ENCODE measurements around the gene NACC1.

The NACC1 gene

GRCh38 chr19:13115936-13116281, 2.2 kb upstream of the NACC1 start:
- peak overlapping the region; percentile 98 for H3K4me3 ChIP-seq (ENCODE audit: control insufficient read depth, low read depth, low read length)
- DNase-seq (ENCODE audit: low read depth) = peak; percentile 27
- no peak for TF ChIP-seq CTCF (conservative IDR thresholded peaks at IDR 0.05; ENCODE audit: control insufficient read depth, insufficient read depth, low read depth, low read length)

- peak; percentile 92 for DNase-seq (ENCODE audit: low read depth)
- peak within 1 kb of the TSS; percentile 98 for H3K4me3 ChIP-seq (ENCODE audit: control insufficient read depth, low read depth, low read length)
Measured at GRCh38 chr19:13116282-13117175, 1.5 kb upstream of the NACC1 start, which contains the start of gene TRMT1. TRMT1 (minus strand) TSS chr19:13116740; CDS start chr19:13116399, 341 bp downstream.

GRCh38 chr19:13117176-13117771, 790 bp upstream of the NACC1 start:
- no peak for TF ChIP-seq CTCF (conservative IDR thresholded peaks at IDR 0.05; ENCODE audit: control insufficient read depth, insufficient read depth, low read depth, low read length)
- no peak for DNase-seq (ENCODE audit: low read depth)
- H3K4me3 ChIP-seq (ENCODE audit: control insufficient read depth, low read depth, low read length) = peak overlapping the region; percentile 98

More at GRCh38 chr19:13116282-13117175, 1.5 kb upstream of the NACC1 start, which contains the start of gene TRMT1:
- TF ChIP-seq CTCF (conservative IDR thresholded peaks at IDR 0.05; ENCODE audit: control insufficient read depth, insufficient read depth, low read depth, low read length) = no peak

DNA sequence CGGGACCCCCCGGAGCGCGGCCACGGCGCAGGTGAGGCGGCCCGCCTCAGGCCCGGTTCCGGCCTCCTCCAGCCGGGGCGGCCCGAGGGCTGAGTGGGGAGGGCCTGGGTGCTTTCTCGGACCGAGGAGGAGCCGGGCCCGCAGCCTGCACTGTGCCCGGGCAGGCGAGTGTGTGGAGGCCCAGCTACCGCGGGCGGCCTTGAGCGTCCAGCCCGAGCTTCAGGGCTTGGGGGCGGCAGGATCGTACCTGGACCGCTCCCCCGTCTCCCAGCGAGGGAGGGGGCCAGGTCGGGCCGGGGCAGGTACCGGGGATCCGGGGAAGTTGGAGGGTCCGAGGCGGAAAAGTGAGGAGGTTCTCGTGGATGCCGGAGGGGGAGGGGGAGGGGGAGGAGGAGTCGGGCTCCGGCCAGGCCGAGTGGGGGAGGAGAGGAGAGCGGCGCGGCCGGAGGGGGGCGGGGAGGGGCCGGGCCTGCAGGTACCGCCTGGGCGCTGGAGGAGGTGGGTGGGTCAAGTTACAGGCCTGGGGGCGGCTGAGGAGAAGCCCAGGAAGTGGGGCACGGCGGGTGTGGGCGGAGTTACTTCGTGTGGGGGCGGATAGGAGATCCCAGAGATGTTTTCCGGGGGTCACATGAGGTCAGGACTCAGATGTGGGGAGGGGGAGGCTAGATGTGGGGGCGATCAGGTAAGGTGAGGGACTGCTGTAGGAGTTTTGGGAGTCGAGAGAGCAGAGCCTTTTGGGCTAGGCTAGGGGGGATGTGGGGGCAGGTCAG, 545 bp downstream of the NACC1 start:
- peak; percentile 27 for DNase-seq (ENCODE audit: low read depth)
- peak overlapping the region; percentile 79 for H3K4me3 ChIP-seq (ENCODE audit: control insufficient read depth, low read depth, low read length)
- TF ChIP-seq CTCF (conservative IDR thresholded peaks at IDR 0.05; ENCODE audit: control insufficient read depth, insufficient read depth, low read depth, low read length) = no peak

DNA sequence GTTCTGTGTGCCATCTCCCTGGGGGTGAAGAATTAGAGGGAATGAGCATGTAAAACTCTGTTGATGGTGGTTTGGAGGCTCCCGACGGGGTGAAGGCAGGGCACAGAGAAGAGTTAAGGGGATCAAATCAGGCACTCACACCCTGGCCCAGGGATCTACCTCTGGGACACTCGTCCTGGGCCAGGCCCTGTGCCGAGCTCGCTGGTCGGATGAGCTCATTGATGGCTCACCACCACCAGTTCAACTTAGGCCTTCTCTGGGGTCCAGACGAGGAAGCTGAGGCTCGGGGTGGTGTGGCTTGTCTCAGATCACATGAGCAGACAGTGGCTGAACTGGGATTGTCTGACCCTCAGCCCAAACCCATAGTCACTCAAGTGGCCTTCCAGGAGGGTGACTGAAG, 1.6 kb downstream of the NACC1 start:
- H3K4me3 ChIP-seq (ENCODE audit: control insufficient read depth, low read depth, low read length) = peak overlapping the region; percentile 79
- peak; percentile 60 for DNase-seq (ENCODE audit: low read depth)
- TF ChIP-seq CTCF (conservative IDR thresholded peaks at IDR 0.05; ENCODE audit: control insufficient read depth, insufficient read depth, low read depth, low read length) = no peak

DNA sequence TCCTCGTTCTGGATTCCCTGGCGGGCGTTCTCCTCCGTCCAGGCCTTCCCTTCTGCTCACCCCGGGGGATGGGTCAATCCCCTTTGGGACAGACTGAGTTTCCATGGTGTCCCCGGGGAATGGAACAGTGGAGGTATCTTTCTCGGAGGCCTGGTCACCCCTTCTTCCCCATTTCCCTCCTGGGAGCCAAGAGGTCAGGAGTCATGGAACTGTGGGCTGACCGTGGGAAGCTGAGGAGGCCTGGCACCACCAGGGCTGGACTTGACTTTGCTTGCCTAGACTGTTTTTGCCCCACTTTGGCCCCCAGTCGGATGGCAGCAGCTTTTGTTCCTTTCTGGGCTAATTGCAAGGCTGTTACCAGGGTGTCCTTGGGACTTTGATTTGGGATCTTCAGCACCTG, 2.0 kb downstream of the NACC1 start:
- DNase-seq (ENCODE audit: low read depth) = no peak
- peak overlapping the region; percentile 3 for H3K4me3 ChIP-seq (ENCODE audit: control insufficient read depth, low read depth, low read length)
- TF ChIP-seq CTCF (conservative IDR thresholded peaks at IDR 0.05; ENCODE audit: control insufficient read depth, insufficient read depth, low read depth, low read length) = no peak
